NCI-H2171 treated with DMSO at 0.1 percent for 48 hours (cell line): ENCODE measurements around the gene RELN.
"Not testable (repeated sequence)": the region's sequence is repeated elsewhere in the genome, so short reads cannot be mapped to it uniquely, and the experiment has no call there.

ENCODE experiments used
- DNase-seq: peaks from one replicate; lab custom pipeline; 2025; lab: John Stamatoyannopoulos, UW

The RELN gene

DNA sequence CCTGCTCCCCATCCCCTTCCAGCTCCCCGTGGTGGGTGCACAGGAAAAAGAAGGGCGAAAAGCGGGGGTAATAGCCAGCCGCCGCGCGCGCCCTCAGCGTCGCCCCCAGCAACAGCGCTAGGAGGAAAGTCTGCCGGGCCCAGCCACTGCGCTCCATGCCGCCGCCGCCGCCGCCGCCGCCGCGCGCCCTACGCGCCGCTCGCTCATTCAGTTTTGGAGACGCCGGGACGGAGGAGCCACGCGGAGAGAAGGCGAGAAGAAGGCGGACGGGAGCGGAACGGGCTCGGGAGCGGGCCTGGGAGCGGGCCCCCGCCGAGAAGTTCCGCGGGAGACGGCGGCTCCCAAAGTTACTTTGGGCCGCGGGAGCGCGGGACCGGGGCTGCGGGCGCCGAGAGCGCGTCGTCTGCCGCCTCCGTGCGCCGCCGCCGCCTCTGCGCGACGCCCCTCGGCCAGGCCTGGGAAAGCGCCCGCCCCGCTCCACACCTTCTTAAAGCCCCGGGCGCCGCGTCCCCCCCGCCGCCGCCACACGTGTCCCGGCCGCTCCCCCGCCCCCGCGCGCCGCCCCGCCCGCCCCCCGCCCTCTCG lies at the start of gene RELN:
TSS of gene RELN (minus strand) at position 459 of the 585 bp plus-strand sequence. CDS start at position 157, 302 bp downstream.
- DNase-seq: peak; percentile 68

DNA sequence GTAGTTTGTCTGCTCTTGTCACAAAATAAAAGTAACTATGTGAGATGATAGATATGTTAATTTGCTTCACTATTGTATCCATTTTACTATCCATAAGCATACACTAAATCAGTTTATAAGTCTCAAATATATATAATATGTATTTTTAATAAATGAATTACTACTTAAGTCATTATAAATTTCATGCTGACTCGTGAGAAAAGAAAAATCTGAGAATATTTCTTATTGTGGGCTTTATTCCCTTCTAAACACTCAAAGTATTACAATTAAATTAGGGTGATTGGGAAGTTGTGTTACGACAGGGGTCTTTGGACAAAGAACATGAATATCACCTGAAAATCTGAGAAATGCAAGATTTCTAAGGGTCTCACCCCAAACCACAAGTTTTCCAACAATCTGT lies 48.7 kb upstream of the RELN start:
- no peak for DNase-seq

DNA sequence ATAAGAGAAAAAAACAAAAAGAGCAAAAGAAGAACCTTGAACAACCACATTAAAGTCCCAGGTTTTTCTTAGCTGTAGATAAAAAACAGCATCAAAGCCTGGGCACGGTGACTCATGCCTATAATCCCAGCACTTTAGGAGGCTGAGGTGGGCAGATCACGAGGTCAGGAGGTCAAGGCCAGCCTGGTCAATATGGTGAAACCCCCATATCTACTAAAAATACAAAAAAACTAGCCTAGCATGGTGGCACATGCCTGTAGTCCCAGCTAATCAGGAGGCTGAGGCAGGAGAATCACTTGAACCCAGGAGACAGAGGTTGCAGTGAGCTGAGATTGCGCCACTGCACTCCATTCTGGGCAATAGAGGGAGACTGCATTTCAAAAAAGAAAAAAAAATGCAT lies 47.4 kb upstream of the RELN start:
- DNase-seq: not testable (repeated sequence)

DNA sequence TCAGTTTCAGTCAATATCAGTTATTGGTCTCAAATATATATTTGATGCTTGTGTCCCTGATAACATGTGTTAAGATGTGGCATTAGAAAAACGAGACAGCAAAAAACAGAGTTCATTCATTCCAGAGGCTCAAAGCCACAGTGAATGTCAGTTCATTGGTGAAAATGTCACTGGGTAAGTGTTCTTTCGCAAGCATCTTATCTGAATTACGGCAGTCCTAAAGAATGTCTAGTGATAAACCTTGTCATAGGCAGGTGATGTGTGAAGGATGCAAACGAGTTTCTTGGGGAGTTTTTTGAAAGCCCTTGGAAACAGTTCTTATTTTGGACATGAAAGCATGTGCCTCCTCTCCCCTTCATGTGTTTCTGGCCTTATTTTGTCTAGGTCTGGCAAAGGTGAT lies 45.9 kb upstream of the RELN start:
- DNase-seq: no peak

DNA sequence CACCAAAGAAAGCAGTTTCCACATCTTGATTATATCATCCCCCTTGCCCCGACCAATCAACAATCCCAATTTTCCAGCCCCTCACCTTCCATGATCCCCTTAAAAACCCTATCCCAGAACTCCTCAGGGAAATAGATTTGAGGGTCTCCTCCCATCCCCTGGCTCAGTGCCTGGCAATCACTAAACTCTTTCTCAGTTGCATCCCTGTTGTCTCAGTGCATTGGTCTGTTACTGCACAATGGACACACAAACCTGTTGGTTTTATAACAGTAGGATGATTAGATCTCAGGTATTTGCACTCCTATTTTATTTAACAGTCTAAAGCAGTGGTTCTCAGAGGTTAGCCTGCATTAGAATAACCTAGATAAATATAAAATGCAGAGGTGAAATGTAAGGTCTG lies 45.2 kb upstream of the RELN start:
- DNase-seq: no peak

DNA sequence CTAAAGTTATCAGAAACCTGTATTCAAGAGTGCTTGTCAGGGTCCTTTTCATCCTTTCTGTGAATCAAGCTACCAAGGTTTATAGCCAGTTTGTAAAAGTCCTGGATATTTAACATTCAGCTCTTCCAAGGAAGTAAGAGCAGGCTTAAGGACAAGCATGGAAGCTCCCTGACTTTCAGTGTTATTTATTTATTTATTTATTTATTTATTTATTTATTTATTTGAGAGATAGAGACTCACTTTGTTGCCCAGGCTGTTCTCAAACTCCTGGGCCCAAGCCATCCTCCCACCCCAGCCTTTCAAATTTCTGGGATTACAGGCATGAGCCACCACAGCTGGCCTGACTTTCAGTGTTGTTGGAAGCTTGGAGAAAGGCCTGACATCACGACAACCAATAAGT lies 44.4 kb upstream of the RELN start:
- no peak for DNase-seq

DNA sequence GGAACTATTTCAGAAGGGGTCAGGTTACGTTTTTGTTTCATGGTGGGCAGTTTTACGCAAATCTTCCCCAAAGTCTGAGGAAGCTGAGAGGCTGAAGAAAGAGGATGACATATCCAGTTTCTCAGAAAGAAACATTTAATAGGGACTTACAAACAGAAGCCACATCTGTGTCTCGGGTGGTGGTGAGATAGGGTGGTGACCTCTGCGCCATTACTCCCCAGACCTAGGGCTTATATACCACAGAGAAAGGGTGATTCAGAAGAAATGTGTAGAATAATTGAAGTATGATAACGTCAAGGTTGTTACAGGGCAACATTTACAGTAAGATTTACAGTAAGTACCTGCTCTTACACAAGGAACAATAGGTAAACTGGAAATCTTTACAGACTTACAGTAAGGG lies 43.0 kb upstream of the RELN start:
- no peak for DNase-seq

DNA sequence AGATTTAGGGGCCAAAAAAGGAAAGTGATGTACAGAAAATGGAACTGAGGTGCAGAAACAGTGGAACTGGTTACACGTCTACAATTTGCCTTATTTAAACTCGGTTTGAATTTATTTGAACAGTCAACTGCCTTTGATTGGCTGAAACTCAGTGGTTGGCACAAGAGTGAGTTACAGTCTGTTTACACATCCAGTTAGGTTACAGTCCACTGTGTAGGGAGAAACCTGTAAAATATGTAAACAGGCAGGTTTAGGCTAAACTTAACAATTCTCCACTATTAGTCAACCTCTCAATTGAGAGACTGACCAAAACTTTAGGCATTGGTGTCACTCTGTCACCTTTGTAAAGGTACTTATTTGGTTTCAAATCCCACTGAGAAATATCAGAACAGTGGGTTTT lies 40.3 kb upstream of the RELN start:
- DNase-seq: no peak

DNA sequence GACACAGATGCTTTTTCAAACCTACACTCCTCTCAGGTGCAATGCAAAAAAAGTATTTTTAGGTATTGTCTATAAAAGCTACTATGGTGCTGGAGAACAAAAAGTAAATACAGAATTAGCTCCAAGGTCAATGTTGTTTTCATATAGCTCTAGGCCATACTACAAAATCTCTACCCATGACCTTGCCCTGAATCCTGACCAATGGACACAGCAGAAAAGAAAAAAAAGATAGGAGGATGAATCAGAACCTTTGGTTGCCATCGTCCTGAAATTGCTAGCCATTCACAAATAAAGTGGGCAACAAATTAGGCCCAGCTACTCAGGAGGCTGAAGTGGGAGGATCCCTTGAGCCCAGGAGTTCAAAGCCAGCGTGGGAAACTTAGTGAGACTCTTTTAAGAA lies 35.2 kb upstream of the RELN start:
- DNase-seq: no peak

DNA sequence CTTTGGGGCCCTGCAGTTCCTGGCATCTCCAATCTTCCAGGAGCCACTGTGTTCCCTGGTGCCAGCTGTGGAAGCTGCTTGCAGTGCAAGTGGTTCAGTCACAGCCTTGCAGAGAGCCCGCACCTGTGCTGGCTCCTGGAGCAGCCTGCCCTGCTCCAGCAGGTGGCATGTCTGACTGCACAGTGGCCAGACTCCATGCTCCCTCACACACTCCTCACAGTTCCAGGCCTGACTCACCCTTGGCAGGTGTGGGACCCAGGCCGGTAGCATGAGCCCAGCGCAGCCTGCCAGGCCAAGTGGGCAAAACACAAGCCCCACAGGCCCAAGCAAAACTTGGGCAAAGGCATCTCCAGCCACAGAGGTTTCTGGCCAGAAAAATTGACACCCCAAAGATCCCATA lies 33.6 kb upstream of the RELN start:
- no peak for DNase-seq

DNA sequence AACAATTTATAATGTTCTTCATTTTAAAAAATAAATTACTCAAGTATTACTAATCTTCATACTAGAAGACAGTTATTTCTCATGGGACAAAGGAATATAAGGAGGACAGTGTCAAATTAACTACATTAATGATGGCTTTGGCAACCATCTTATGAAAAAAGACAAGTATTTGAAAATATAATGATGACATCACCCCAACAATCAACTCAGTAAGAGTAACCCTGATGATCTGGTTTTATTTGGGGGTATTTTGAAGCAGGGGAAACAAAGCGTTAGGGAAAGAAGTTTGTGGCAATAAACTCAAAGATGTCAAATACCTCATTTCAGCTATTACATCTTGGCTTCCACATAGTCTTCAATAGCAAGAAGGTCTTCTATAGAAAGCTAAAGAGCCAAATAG lies 29.0 kb upstream of the RELN start:
- no peak for DNase-seq

DNA sequence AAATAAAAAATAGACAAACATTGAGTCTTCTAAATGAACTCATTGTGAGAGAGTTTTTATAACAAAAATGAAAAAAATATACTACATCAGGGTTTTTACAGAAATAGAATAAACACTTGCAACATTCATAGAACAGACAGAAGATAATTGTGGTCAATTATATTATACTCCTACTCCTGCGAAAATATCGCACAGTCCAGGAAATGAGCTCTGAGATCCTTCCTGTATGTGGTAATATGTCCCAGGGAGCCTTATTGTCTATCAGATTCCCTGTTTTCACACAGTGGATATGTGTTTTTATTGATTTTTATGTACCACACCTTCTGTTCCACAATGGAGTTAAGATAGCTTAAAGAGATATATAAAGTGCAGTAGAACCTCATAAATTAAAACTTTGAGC lies 27.5 kb upstream of the RELN start:
- no peak for DNase-seq

DNA sequence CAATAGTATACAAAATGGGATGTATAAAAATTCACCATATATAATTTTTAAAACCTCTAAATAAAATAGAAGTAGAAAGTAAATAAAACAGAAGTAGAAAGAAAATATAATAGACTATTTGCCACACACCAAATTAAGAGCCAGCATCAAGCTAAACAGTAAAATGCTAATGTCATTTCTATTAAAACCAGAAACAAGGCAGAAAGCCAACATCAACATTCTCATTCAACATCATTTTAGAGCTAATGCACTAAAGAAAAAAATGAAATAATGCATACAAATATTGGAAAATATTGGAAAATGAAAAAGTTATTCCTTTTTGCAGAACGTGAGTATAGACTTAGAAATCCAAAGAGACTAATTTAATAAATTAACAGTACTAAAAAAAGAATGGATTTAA lies 23.4 kb upstream of the RELN start:
- no peak for DNase-seq

DNA sequence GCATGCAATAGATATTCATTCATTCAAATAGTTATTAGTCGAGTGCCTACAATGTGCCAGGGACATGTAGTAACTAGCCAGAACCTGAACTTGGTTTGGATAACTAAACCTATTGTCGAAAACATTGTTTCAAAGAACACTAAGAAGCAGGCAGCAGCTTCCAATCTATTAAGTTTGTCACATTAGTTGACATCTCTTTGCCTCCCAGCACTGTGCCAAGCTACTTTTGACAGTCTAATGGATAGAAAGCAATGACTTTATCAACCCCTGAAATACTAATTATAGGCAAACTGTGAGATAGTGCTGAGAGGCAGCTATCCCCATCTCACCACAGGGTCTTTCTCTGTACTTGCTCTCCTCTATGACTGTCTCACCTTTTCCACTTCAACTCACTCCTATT lies 22.4 kb upstream of the RELN start:
- no peak for DNase-seq

DNA sequence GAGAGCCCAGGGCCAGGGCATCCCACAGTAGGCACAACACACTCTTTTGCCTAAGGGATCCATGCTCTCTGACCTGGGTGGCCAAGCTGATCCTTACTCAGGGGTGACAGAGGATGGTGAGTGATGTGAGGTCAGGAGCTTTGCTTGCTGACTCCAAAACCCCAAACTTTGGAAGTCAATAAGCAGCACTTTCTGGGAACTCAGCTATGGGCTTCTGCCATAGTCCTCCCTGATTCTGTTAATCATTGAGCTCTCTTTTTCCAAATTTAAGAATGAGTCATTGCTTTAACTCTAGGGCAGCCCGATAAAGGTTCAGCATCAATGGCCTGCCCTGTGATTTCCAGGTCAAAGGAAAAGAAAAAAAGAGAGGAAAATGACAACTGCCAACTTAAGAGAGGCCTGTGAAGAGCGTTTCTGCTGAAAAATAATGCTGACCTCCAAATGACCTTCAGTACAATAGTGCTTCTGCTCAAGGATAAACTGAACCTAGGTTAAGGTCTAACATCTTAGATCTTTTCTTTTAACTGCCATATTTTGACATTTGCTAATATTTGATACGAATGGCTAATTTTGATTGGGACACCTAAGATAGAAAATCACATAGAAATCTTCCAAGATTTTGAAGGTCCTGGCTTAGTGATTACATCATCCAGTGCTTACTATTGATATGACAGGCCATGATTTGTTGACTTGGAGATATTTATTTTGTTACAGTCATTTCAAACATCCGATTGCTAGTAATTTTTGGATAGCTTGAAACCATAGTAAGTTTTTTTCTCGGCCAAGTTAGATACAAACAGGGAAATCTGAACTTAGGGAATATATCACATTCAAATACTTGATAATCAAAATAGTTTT lies 20.8 kb upstream of the RELN start:
- no peak for DNase-seq

DNA sequence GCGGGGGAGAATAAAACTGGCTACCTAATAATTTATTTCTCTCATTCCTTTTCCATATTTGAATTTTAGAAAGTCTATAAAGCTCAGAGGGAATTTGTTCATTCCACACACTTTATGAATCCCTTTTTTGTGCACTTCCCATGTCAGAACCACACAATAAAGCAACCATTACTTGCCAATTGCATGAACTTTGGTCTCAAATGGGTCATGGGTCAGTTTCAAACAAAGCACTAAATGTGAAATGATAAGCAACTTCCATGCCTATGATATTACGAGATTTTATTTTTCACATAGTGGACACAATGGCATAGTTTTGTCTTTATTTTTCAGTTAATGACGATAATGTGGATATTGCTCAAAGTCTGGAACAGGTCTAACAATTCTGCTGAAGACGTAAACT lies 18.6 kb upstream of the RELN start:
- no peak for DNase-seq

DNA sequence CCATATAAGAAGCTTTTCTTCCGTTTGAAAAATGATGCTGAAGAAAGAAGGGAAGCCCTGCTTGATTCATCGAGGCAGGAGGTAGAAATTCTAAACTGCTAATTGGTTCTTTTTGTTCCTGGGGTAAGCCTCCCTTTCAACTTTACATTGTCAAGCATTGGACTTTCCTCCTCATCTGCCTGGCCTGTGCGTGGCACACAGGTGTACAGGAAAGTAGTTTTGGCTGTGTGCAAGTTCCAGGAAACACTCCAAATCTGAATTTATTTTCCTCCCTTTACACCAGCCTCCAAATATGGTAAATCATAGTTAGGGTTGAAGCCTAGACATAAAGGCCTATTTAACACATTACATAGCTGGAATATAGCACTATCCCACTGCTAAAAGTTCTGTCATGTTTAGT lies 18.2 kb upstream of the RELN start:
- no peak for DNase-seq

DNA sequence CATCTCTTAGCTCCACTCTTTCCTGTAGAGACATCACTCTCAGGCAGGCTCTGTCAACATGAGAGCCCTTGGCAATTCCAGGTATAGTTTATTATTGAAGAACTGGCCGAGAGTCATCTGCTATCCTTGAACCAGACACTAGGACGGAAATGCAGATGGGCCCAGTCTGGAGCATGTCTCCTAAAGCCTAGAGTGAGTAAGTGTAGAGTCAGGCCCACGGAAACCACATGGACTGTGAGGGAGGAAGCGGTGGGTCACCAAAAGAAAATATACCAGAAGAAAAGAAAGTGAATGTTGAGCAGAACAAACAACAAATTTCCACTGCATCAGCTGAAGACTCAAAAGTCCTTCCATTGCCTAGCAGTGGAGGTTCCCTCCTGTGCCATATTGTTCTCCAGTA lies 15.7 kb upstream of the RELN start:
- no peak for DNase-seq

DNA sequence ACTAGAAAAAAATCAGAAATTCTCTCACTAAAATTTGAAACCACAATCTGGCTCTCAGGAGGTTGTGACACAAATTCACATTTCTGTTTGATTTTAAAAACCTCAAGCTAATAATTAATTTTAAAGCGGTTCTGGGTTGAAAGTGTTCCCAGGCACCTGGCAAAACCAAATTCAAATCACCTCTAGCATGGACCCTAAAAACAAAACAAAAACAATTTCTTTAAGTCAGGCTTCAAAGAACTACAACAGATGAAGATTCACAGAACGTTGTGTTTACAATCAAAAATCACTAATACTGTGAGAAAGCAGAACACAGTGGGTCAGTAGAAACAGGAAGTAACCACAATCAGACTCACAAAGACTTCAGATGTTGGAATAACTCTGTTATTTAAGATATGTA lies 7.2 kb upstream of the RELN start:
- no peak for DNase-seq

DNA sequence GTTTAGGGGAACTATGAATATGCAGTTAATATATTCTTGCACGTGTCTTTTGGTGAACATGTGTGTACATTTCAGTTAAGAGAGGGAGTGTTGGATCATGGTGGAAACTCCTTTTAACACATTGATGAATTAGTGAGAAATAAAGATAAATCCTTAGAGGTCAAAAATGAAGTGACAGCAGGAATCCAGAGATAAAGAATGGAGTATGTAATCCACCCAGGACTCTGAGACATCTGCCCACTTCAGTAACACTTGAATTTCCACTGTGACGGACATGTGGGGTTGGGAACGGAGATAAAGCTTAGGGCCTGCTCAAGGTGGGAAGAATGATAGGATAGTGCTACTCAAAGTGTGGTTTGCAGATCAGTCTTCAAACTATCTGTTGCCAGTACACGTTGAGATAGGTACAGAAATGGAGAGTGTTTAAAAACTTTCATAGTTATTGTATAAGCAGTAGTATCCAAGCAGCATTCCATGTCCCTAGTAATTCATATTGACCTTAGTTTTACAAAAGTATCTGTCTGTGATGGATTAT lies 6.6 kb upstream of the RELN start:
- DNase-seq: no peak

DNA sequence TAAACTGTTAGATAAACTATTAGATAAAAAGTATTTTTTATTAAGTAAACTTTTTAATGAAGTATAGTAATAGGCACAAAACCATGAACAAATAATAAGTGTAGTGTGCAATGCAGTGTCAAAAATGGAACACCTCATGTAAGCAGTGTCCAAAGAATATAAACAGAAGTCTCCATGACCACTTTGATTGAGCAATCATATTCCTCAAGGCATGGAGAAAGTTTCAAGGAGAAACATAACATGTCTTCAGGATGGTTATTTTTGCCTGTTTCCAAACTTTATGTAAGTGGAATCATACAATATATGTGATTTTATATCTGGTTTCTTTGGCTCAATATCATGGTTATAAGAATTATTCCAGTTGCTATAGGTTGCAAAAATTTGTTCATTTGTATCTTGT lies 6.1 kb upstream of the RELN start:
- DNase-seq: no peak

DNA sequence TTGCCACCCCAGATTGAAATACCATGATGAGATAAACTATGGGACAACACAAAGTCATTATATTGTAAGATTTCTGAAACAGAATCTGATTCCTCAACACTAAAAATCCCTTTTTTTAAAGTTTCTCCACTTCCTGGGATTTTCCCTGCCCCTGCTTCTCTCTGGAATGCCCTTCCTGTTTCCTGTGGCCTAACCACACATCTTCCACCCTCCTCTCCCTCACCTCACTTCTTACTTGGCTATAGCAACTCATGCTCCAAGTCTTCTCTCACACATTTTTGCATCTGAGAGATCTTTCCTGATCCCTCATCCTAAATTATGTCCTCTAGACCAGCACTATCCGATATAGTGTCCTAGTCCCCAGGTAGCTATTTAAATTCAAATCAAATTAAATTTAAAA lies 4.1 kb upstream of the RELN start:
- no peak for DNase-seq

DNA sequence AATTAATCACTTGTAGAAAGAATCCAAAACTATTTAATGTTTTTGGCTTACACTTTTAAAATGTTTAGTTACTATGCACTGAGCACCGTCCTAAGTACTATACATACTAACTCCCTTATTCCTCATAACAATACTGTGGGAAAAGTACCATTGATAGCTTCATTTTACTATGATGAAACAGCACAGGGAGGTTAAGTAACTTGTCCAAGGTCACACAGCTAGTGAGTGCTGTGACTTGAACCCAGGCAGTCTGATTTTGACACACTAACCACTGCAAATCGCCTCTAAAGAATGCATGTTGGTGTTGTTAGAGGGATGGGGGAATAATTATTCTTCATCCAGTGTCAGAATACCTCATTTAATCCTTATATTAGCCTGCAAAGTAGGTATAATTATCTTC lies 1.9 kb upstream of the RELN start:
- DNase-seq: no peak

DNA sequence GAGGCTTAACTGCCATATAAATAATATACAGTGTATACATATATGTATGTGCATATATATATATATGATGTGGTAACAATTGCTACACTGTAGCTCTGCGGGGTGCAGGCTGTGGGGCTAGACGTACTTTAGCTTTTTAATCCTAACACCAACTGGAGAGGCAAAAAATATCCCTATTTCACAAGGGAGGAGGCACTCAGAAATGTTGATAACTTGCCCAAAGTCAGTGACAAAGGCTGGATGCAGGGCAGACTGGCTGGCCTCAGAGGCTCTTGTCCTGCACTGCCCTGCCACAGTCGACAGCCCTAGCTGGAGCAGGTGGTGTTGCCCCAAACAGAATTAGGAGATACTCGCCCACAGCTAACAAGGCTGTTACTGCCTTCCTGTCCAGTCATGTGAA lies 1.5 kb upstream of the RELN start:
- DNase-seq: no peak
